ACC112 (cell line): ENCODE measurements around the gene ADCY7.

Source experiments
- H2AFZ ChIP-seq: fragments of 200-600 bp; sonication (generic); one replicate; pipeline ENCODE4 v1.6.0; 2017; ENCODE audit warnings: antibody characterized with exemption, low read length; ENCODE audit not compliant: unreplicated experiment
- H3K27ac ChIP-seq: fragments of 200-600 bp; sonication (generic); 2 replicates; pipeline ENCODE4 v1.5.1; 2014; ENCODE audit warnings: low read depth, mild to moderate bottlenecking, antibody characterized with exemption, low read length, moderate library complexity
- H3K27me3 ChIP-seq: fragments of 200-600 bp; sonication (generic); 2 replicates; pipeline ENCODE4 v1.6.1; 2014; ENCODE audit warnings: mild to moderate bottlenecking, antibody characterized with exemption, low read length, moderate library complexity, mixed read lengths; ENCODE audit not compliant: insufficient read depth
- H3K36me3 ChIP-seq: fragments of 200-600 bp; sonication (generic); 2 replicates; pipeline ENCODE4 v1.6.1; 2016; ENCODE audit warnings: mild to moderate bottlenecking, antibody characterized with exemption, low read length, moderate library complexity, mixed read lengths; ENCODE audit not compliant: insufficient read depth
- H3K4me1 ChIP-seq: fragments of 200-600 bp; sonication (generic); one replicate; pipeline ENCODE4 v1.6.1; 2016; ENCODE audit warnings: low read length, mixed read lengths; ENCODE audit not compliant: insufficient read depth, unreplicated experiment, control insufficient read depth
- H3K4me3 ChIP-seq: fragments of 200-600 bp; sonication (generic); 2 replicates; pipeline ENCODE4 v1.5.1; 2014; ENCODE audit warnings: mild to moderate bottlenecking, low read depth, low read length
- H3K79me2 ChIP-seq: fragments of 200-600 bp; sonication (generic); one replicate; pipeline ENCODE4 v1.6.0; 2016; ENCODE audit warnings: low read length; ENCODE audit not compliant: control insufficient read depth, unreplicated experiment, insufficient read depth

ADCY7 gene

DNA sequence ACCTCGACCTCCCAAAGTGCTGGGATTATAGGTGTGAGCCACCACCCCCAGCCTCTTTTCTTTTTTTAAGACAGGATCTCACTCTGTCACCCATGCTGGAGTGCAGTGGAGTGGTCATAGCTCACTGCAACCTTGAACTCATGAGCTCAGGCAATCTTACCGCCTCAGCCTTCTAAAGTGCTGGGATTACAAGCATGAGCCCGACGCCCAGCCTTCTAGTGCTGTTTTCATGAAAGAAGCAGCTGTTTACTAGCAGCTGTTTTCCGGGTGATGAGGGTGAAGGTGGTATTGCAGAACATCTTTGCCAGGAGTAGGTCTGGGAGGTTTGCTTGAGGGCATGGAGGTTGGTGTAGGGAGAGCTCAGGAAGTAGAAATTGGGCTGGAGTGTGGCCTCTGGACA lies 2.0 kb downstream of the ADCY7 start:
- H3K36me3 ChIP-seq, result no peaks in the 10 kb centered on the region
- H3K4me1 ChIP-seq, result peaks cover 23% of the 10 kb centered on the region
- H3K27ac ChIP-seq, result no peak overlapping the region
- H3K79me2 ChIP-seq, result peaks cover 51% of the 10 kb centered on the region
- H2AFZ ChIP-seq, result no peak overlapping the region
- no peaks in the 10 kb centered on the region for H3K27me3 ChIP-seq
- H3K4me3 ChIP-seq, result no peak overlapping the region

DNA sequence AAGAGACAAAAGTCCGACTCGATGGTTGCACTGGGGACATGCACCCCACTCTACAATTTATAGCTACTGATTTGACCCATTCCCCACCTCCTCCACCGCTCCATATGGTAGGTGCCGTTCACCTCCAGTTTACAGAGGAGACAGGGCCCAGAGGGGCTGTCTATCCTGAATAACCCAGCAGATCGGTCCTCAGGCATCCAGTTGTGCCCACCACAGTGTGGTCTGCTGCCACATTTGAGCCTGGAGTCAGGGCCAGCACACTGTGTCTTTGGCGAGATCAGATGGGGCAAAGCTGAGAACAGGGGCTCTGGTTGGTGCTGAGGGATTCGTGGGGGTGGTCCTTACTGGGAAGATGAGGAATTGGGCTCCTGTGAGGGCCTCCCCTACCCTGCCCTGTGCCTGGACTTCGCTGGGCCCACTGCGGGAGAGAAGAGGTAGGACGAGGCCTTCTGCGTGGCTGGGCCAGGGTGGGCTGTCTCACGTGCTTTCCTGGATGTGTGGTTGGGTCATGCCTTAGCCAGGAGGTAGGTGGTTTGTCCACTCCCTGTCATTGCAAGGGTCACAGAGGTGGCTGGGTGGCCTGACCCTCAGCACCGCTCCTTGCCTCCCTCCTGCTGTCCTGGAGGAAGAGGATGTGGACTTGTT lies 2.8 kb downstream of the ADCY7 start:
- Histone ChIP-seq H3K36me3 (no peaks in the 10 kb centered on the region), H3K4me3 (no peak overlapping the region), H3K27ac (no peak overlapping the region), H3K27me3 (no peaks in the 10 kb centered on the region), H3K79me2 (peaks cover 59% of the 10 kb centered on the region), H3K4me1 (peaks cover 21% of the 10 kb centered on the region), H2AFZ (no peak overlapping the region)

DNA sequence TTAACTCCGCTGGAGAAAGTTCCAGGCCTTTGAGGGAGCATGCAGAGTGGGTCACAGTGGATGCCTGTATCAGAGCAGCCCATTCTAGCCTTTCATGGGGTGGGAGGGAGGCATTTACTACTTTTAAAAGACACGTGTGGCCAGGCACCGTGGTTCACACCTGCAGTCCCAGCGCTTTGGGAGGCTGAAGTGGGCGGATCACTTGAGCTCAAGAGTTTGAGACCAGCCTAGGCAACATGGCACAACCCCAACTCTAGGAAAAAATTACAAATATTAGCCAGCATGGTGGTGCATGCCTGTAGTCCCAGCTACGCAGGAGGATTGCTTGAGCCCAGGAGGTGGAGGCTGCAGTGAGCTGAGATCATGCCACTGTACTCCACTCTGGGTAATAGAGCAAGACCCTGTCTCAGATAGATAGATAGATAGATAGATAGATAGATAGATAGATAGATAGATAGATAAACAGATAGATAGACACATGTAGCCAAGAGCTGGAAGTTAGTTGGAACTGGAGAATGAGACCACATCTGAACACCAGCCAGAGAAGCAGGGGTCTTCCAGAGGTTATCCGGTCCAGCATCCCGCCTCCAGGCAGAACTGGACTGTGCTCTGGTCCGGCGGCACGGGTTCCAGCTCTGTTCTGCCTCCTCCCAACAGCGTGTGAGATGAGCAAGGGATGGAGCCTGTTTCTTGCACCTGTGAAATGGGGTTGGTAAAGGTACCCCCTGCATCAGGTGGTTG lies 3.6 kb downstream of the ADCY7 start:
- no peak overlapping the region for H2AFZ ChIP-seq
- no peaks in the 10 kb centered on the region for H3K36me3 ChIP-seq

DNA sequence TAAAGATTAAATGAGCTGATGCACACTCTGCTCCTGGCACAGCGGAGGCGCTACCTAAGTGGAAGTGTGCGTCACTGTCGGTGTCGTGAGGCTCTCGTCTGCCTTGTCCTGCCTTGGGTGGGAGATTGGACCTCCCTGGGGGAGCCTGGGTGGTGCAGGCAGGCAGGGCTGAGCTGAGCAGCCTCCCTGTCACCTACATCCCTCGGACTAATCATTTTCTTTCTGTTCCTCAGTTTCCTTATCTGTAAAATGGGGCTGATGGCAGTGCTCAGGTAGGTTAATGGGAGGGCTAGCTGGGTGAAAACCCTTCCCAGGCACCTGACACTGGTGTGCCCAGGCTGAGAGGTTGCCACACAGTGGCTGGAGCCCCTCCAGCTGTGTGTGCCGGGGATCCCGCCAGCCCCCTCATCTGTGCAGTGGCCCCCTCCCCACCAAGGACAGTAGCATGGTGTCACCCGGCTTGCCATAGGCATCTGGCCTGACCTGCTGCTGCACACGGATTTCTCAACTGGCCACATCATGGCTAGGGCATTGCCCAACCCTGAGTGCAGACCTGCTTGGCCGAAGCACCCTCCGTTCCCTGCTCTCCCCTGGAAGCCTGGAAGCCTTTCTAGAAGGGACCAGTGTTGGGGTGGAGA lies 4.3 kb downstream of the ADCY7 start:
- Histone ChIP-seq H3K27me3 (no peaks in the 10 kb centered on the region), H3K4me3 (no peak overlapping the region), H3K27ac (no peak overlapping the region), H3K36me3 (no peaks in the 10 kb centered on the region), H3K79me2 (peaks cover 68% of the 10 kb centered on the region), H2AFZ (no peak overlapping the region), H3K4me1 (peaks cover 15% of the 10 kb centered on the region)

More for the DNA sequence above, 3.6 kb downstream of the ADCY7 start:
- no peaks in the 10 kb centered on the region for H3K27me3 ChIP-seq
- peaks cover 61% of the 10 kb centered on the region for H3K79me2 ChIP-seq
- no peak overlapping the region for H3K4me3 ChIP-seq
- H3K4me1 ChIP-seq, result peaks cover 17% of the 10 kb centered on the region
- H3K27ac ChIP-seq, result no peak overlapping the region

DNA sequence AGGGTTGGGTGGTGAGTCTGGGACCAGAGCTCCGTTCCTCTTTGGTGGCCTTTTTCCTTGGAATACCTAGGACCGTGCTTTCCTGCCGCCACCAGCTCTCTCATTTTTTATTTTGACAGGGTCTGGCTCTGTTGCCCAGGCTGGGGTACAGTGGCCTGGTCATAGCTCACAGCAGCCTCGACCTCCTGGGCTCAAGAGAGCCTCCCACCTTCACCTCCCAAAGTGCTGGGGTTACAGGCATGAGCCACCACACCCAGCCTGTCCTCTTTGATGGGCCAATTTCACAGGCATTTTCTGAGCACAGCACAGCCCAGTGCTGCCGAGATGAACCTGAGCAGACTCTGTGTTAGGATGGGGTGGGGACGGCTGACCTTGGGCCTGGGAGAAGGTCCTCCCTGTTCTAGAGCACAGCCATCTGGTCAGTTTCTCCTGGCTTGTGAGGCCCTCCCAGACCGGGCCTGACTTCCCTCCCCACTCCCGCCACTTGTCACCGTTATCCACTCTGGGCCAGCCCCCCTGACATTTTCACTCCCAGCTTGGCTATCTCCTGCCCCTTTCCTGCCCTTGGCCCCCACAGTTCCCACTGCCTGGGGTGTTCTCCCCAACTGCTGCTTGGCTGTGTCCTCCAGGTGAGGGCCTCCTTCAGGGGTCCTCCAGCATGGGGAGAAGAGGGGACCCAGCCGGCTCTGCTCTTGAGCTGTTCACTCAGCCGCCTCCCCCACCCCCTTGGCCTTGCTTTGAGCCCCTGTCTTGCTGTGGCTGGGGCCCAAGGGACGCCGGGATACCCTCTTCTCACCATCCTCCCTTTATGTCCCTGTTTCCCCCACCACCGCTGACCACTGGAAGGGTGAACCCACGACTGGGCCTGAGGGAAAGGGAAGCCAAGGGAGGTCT lies 5.0 kb downstream of the ADCY7 start:
- Histone ChIP-seq H3K4me1 (peaks cover 9% of the 10 kb centered on the region), H3K27ac (no peak overlapping the region), H3K79me2 (peaks cover 71% of the 10 kb centered on the region), H3K36me3 (no peaks in the 10 kb centered on the region), H3K4me3 (no peak overlapping the region), H3K27me3 (no peaks in the 10 kb centered on the region), H2AFZ (no peak overlapping the region)

DNA sequence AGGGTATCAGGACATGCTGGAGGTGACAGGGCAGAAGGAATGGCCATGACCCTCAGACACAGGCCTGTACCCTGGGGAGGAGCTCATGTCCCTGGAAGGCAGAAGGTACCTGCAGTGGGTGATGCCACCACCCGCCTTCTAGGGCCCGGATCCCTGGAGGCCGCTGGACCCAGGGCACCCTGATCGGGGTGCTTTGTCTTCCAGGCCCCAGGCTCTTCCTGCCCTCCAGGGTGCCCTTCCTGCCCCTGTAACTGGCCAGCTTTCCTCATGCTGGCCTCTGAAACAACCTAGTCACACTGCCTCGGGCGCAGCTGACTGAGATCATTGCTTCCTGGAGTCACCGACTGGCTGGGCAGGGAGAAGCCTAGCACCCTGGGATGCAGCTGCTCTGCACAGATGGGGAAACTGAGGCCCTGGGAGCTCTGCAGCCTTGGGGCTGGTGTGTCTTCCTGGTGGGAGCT lies 5.8 kb downstream of the ADCY7 start:
- Histone ChIP-seq H3K27ac (no peak overlapping the region), H3K4me3 (no peak overlapping the region), H3K36me3 (peaks cover 6% of the 10 kb centered on the region; the same call in 1 of the 2 replicates), H3K27me3 (no peaks in the 10 kb centered on the region), H2AFZ (no peak overlapping the region), H3K79me2 (peaks cover 70% of the 10 kb centered on the region), H3K4me1 (peaks cover 7% of the 10 kb centered on the region)

DNA sequence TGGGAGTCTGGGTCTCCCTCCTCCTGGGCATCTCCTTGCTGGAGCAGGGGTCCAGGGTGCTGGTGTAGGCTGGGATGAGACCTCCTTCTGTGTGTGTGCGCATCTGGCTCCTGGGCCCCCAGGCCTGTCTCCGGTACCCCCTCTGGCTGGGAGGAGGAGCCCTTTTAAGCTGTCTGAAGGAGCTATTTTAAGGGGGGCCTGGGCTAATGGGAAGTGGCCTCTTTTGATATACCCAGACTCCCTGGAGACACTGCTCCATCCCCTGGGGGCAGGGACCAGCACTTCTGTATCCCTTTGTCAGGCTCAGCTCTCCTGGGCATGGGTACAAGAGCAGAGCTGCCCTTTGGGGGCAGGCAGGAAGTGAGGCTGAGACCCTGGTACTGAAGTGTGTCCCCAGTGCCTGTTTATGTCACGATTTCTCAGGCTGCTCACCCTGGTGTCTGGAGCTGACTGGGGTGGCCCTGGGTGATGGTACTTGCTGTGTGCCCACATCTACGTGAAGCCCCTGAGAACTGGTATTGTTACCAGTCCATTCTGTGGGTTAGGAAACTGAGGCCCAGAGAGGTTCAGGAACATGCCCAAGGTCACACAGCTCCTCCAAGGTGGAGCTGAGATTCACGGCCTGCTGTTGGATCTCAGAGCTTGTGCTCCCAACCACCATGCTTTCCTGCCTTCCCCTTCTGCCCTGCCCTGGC lies 6.5 kb downstream of the ADCY7 start:
- Histone ChIP-seq H3K4me1 (peaks cover under 1% of the 10 kb centered on the region), H3K79me2 (peaks cover 67% of the 10 kb centered on the region), H2AFZ (no peak overlapping the region), H3K36me3 (peaks cover 6% of the 10 kb centered on the region; the same call in 1 of the 2 replicates), H3K4me3 (no peak overlapping the region), H3K27ac (no peak overlapping the region), H3K27me3 (no peaks in the 10 kb centered on the region)

DNA sequence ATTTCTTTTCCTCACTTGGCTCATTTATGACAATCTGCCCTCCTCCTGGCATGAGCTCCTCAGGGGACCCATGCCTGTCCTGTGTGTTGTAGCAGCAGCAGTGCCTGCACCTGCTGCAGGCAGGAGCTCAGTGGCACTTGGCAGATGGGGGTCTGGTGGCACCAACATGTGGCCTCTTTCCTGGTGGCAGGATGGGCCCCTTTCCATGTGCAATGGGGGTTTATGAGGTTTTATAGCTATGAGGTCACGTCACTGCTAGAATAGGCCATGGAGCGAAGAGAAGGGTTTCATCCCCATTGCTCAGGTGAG lies 7.0 kb downstream of the ADCY7 start:
- Histone ChIP-seq H3K79me2 (peaks cover 66% of the 10 kb centered on the region), H3K36me3 (peaks cover 6% of the 10 kb centered on the region; the same call in 1 of the 2 replicates), H3K4me3 (no peak overlapping the region), H3K4me1 (no peaks in the 10 kb centered on the region), H2AFZ (no peak overlapping the region), H3K27me3 (no peaks in the 10 kb centered on the region), H3K27ac (no peak overlapping the region)

DNA sequence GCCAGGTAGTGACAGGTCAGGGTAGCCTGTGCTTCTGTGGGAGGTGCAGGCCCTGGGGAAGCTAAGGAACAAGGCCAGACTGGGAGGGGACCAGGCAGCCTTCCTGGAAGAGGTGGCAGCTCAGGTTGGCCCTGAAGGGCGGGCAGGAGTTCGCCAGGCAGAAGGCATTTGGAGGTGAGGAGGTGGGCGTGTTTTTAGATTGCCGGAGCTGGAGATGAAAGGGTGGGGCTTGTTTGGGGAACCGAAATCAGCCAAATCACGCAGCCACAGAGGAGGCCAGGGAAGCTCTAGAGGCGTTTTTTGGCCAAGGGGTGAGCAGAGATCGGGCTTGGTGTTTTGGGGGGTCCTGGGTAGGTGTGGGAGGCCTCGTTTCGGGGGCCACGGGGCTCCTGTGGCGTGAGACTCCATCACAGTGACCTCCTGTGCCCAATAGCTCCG lies 7.6 kb downstream of the ADCY7 start:
- peaks cover 68% of the 10 kb centered on the region for H3K79me2 ChIP-seq
- H3K27ac ChIP-seq, result no peak overlapping the region
- H3K27me3 ChIP-seq, result no peaks in the 10 kb centered on the region
- peaks cover 6% of the 10 kb centered on the region; the same call in 1 of the 2 replicates for H3K36me3 ChIP-seq
- no peak overlapping the region for H2AFZ ChIP-seq
- no peak overlapping the region for H3K4me3 ChIP-seq
- H3K4me1 ChIP-seq, result no peaks in the 10 kb centered on the region
